T-helper 9 cell (primary cell): ENCODE measurements around the gene GLS.
"Not testable (repeated sequence)": the region's sequence is repeated elsewhere in the genome, so short reads cannot be mapped to it uniquely, and the experiment has no call there.

Source experiments
- DNase-seq: peaks from one replicate; pipeline ENCODE4 v3.0.0-alpha.2; 2020
- total RNA-seq, 2 donors: gene quantifications; one replicate each; lab custom pipeline; 2026; lab: John Stamatoyannopoulos, UW

Gene GLS
- 284 to 304 reads per million in 2 donors for total RNA-seq

GRCh38 chr2:190880378-190881083 lies at the start of gene GLS:
TSS of gene GLS (plus strand) at chr2:190880821. CDS start at chr2:190881085, 264 bp downstream.
- DNase-seq, result peak; percentile 92

- DNase-seq, result no peak
Measured at GRCh38 chr2:190831941-190832340, 48.7 kb upstream of the GLS start.

- no peak for DNase-seq
Measured at GRCh38 chr2:190834890-190835208, 45.8 kb upstream of the GLS start.

GRCh38 chr2:190835303-190835930 lies 45.2 kb upstream of the GLS start:
- no peak for DNase-seq

GRCh38 chr2:190836767-190837166 lies 43.9 kb upstream of the GLS start:
- no peak for DNase-seq

- DNase-seq, result no peak
Measured at GRCh38 chr2:190837420-190837819, 43.2 kb upstream of the GLS start.

- no peak for DNase-seq
Measured at GRCh38 chr2:190837952-190838361, 42.7 kb upstream of the GLS start.

- no peak for DNase-seq
Measured at GRCh38 chr2:190838492-190838910, 42.1 kb upstream of the GLS start.

- DNase-seq, result no peak
Measured at GRCh38 chr2:190840569-190841172, 40.0 kb upstream of the GLS start.

- no peak for DNase-seq
Measured at GRCh38 chr2:190841707-190842505, 38.7 kb upstream of the GLS start.

GRCh38 chr2:190842606-190843104 lies 38.0 kb upstream of the GLS start:
- no peak for DNase-seq

- DNase-seq, result no peak
Measured at GRCh38 chr2:190843890-190844699, 36.5 kb upstream of the GLS start.

- DNase-seq, result no peak
Measured at GRCh38 chr2:190844700-190845401, 35.8 kb upstream of the GLS start.

GRCh38 chr2:190846746-190847145 lies 33.9 kb upstream of the GLS start:
- no peak for DNase-seq

GRCh38 chr2:190847504-190848081 lies 33.0 kb upstream of the GLS start:
- DNase-seq, result no peak

GRCh38 chr2:190849774-190850173 lies 30.8 kb upstream of the GLS start:
- no peak for DNase-seq

- DNase-seq, result not testable (repeated sequence)
Measured at GRCh38 chr2:190853022-190853421, 27.6 kb upstream of the GLS start.

GRCh38 chr2:190853531-190854383 lies 26.9 kb upstream of the GLS start:
- no peak for DNase-seq

- no peak for DNase-seq
Measured at GRCh38 chr2:190854726-190855125, 25.9 kb upstream of the GLS start.

- no peak for DNase-seq
Measured at GRCh38 chr2:190855245-190855644, 25.4 kb upstream of the GLS start.
